GM10248 (cell line): ENCODE results near the gene ADRB2.

Experiments
- CTCF ChIA-PET: fragments of 300-600 bp; sonication (Branson Sonifier 250); formaldehyde crosslinking; extraction: SDS; loops from one replicate; lab custom pipeline; 2021; ENCODE audit warnings: antibody characterized with exemption; lab: Yijun Ruan, JAX
- POLR2A ChIA-PET: fragments of 350-650 bp; sonication (Branson Sonifier 250); formaldehyde crosslinking; extraction: SDS; loops from one replicate; lab custom pipeline; 2020; ENCODE audit warnings: antibody characterized with exemption; lab: Yijun Ruan, JAX
- DNase-seq: peaks from one replicate; pipeline ENCODE4 v3.0.0; 2012; ENCODE audit errors: extremely low spot score
- TF ChIP-seq, protein P1 (sequence below): IDR thresholded peaks from 2 replicates; pipeline ENCODE4 v1.5.1; 2012; ENCODE audit warnings: mild to moderate bottlenecking, low read depth; ENCODE audit errors: extremely low read depth, missing control alignments, control extremely low read depth

The ADRB2 gene

GRCh38 chr5:148793261-148793660 is 33.1 kb upstream of the ADRB2 start:
- CTCF ChIA-PET: interaction anchor here (1.0 to 5.6 kb wide), 5 partner anchors 11 to 51 kb away, joined by 3 to 22 read pairs (median 7); no protein-coding TSS in a partner anchor

DNA sequence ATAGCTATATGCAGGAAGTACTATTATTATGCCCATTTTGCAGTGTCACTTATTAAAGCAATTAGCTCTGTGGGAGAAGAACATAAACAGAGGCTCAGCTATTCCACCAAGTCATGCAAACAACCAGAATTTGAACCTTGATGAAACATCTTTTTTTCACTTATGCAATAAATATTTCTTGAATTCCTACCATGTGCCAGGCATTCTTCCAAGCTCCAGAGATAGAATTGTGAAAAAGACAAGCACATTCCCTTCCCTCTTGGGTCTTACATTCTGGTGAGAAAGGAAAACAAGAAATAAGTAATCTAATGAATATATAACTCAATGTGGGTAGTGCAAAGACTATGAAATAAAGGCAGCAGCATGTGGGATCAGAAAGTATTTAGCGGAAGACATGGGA is 32.1 kb upstream of the ADRB2 start:
- TF ChIP-seq, protein P1, sequence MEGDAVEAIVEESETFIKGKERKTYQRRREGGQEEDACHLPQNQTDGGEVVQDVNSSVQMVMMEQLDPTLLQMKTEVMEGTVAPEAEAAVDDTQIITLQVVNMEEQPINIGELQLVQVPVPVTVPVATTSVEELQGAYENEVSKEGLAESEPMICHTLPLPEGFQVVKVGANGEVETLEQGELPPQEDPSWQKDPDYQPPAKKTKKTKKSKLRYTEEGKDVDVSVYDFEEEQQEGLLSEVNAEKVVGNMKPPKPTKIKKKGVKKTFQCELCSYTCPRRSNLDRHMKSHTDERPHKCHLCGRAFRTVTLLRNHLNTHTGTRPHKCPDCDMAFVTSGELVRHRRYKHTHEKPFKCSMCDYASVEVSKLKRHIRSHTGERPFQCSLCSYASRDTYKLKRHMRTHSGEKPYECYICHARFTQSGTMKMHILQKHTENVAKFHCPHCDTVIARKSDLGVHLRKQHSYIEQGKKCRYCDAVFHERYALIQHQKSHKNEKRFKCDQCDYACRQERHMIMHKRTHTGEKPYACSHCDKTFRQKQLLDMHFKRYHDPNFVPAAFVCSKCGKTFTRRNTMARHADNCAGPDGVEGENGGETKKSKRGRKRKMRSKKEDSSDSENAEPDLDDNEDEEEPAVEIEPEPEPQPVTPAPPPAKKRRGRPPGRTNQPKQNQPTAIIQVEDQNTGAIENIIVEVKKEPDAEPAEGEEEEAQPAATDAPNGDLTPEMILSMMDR: no peak
- ChIA-PET CTCF (interaction anchor here (1.2 to 5.6 kb wide), 5 partner anchors 10 to 27 kb away, joined by 3 to 22 read pairs (median 3); no protein-coding TSS in a partner anchor), POLR2A (no interaction called here)
- no peak for DNase-seq

More at GRCh38 chr5:148793261-148793660, 33.1 kb upstream of the ADRB2 start:
- DNase-seq: no peak
- TF ChIP-seq, protein P1: no peak
- POLR2A ChIA-PET: no interaction called here

DNA sequence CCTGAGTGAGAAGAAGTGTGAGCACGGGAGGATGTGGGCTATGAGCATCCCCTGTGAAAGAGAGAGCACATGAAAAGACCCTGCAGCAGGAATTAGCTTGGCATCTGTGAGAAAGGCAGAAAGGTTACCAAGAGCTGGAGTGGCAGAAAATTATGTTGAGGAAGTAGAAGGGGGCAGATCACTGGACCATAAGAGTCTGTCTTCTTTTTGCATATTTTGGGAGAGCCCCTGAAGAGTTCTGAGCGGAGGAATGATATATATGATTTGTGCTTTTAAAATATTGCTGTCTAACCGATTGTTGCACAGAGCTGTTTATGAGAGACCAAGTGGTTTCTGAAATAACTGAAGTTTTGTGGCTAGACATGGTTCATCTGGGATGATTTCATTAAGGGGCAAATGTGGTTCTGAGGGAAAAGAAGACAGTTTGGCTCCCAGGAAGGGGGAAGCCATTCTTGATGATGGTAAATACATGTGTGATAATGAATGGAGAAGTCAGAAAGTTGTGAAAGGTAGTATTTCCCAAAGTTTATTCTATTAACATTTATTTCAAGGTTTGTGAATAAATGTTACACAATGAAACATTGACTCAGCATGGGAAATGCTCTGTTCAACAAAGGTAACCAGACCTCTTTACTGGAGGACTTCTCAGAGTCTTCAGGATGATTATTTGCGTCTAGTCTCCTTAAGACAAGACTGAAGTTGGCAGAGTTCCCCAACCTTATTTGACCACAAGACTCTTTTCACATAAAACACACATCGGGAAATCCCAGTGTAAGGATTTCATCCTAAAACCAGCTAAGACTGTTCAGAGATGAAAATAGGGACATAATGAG is 31.5 kb upstream of the ADRB2 start:
- DNase-seq: no peak
- POLR2A ChIA-PET: no interaction called here
- CTCF ChIA-PET: interaction anchor here (1.2 to 5.6 kb wide), 5 partner anchors 9 to 26 kb away, joined by 3 to 22 read pairs (median 3); no protein-coding TSS in a partner anchor
- TF ChIP-seq, protein P1: no peak

GRCh38 chr5:148796936-148797335 is 29.5 kb upstream of the ADRB2 start:
- ChIA-PET POLR2A (no interaction called here), CTCF (interaction anchor here (0.9 to 1.5 kb wide), 3 partner anchors 8 to 760 kb away, joined by 3 to 4 read pairs (median 4); no protein-coding TSS in a partner anchor)
- TF ChIP-seq, protein P1: no peak
- no peak for DNase-seq

GRCh38 chr5:148798786-148799185 is 27.6 kb upstream of the ADRB2 start:
- CTCF ChIA-PET: interaction anchor here (1.4 kb wide), 1 partner anchor 8 kb away, joined by 4 read pairs; no protein-coding TSS in a partner anchor
- DNase-seq: no peak
- POLR2A ChIA-PET: no interaction called here

DNA sequence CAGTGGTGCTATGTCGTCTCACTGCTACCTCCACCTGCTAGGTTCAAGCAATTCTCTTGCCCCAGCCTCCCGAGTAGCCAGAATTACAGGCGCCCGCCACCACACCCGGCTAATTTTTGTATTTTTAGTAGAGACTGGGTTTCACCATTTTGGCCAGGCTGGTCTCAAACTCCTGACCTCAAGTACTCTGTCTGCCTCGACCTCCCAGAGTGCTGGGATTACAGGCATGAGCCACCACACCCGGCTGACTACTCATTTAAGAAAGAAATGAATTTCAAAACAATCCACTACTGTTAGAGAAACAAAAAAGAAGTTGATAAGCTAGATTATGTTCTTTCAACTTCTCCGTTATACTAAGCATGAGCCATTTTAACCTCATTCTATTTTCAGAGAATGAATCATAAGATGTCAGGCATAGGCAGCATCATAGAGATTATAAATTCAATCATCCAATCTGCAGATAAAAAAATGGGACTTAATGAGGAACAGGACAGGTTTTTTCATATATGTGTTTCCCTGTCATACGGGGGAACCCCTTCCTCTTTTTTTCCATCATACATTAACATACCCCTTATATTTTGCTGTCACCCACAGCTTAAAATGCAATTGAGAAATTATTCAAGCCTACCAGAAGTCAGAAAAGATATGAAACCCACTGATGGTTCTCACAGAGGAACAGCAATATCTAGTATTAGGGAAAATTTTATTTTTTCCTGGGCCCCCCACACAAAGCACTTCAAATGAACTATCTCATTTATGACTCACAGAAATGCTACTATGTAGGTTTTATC is 26.5 kb upstream of the ADRB2 start:
- TF ChIP-seq, protein P1: no peak
- DNase-seq: no peak
- POLR2A ChIA-PET: no interaction called here
- CTCF ChIA-PET: interaction anchor here (0.9 to 1.5 kb wide), 3 partner anchors 11 to 21 kb away, joined by 3 to 5 read pairs (median 3); no protein-coding TSS in a partner anchor

More at GRCh38 chr5:148798786-148799185, 27.6 kb upstream of the ADRB2 start:
- TF ChIP-seq, protein P1: no peak
